Measurements from ENCODE around the gene TP53I13. TPM values are rescaled to one million over a fixed set of nuclear protein-coding genes. Genes with fewer than 3 reads are reported as not detected.
A peak's percentile ranks its signal among the peaks of the same experiment; 100 is the strongest.

Gene TP53I13
- total RNA-seq, 6 experiments from 2014 or later = 31.3 to 36.6 (median 35.3) TPM

GRCh38 chr17:29546085-29546484 lies 22.4 kb upstream of the TP53I13 start:
- Mint-ChIP-seq H3K27me3 (ENCODE audit: insufficient read depth) (no peaks in the 10 kb centered on the region), H3K27ac (peak overlapping the region; percentile 32; the same call in 1 of the 2 replicates), H3K4me3 (no peak overlapping the region), H3K4me1 (ENCODE audit: low read depth) (no peaks in the 10 kb centered on the region; the same call in 1 of the 2 replicates), H3K36me3 (ENCODE audit: low read depth) (peaks cover 29% of the 10 kb centered on the region), H3K9me3 (no peaks in the 10 kb centered on the region)
- TF ChIP-seq CTCF (IDR thresholded peaks at IDR 0.05) = no peak
- DNase-seq = no peak

DNA sequence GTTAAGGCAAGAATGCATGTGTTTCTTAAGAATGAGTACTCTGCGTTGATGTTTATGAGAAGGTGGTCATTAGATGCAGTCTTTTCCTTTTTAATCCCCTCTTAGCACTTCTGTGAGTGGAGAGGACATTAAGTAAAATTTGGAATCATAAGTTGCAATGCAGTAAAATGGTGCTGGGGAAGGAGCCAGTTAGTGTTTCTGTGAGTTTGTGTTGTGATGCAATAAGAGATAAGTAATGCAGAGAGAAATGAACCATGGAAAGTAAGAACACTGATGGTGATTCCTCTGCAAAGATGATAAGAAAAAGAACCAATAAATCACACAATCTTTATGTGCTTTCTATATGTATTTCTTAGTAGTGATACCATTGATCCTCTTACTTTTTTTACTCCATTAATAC lies 21.7 kb upstream of the TP53I13 start:
- H3K4me3 Mint-ChIP-seq = no peak overlapping the region
- TF ChIP-seq CTCF (IDR thresholded peaks at IDR 0.05) = no peak
- peak overlapping the region; percentile 12; the same call in 1 of the 2 replicates for H3K27ac Mint-ChIP-seq
- no peaks in the 10 kb centered on the region for H3K27me3 Mint-ChIP-seq (ENCODE audit: insufficient read depth)
- H3K4me1 Mint-ChIP-seq (ENCODE audit: low read depth) = no peaks in the 10 kb centered on the region; the same call in 1 of the 2 replicates
- peaks cover 29% of the 10 kb centered on the region for H3K36me3 Mint-ChIP-seq (ENCODE audit: low read depth)
- no peak for DNase-seq
- H3K9me3 Mint-ChIP-seq = no peaks in the 10 kb centered on the region

GRCh38 chr17:29549177-29549923 lies 19.2 kb upstream of the TP53I13 start:
- no peaks in the 10 kb centered on the region for H3K9me3 Mint-ChIP-seq
- H3K4me1 Mint-ChIP-seq (ENCODE audit: low read depth) = no peaks in the 10 kb centered on the region; the same call in 1 of the 2 replicates
- no peak for TF ChIP-seq CTCF (IDR thresholded peaks at IDR 0.05)
- H3K36me3 Mint-ChIP-seq (ENCODE audit: low read depth) = peaks cover 9% of the 10 kb centered on the region; the same call in 1 of the 2 replicates
- no peak for DNase-seq
- peak overlapping the region; percentile 45; the same call in 1 of the 2 replicates for H3K27ac Mint-ChIP-seq
- H3K27me3 Mint-ChIP-seq (ENCODE audit: insufficient read depth) = no peaks in the 10 kb centered on the region
- no peak overlapping the region for H3K4me3 Mint-ChIP-seq

GRCh38 chr17:29555840-29556239 lies 12.7 kb upstream of the TP53I13 start:
- no peak overlapping the region for H3K27ac Mint-ChIP-seq
- no peak overlapping the region for H3K4me3 Mint-ChIP-seq
- H3K4me1 Mint-ChIP-seq (ENCODE audit: low read depth) = peaks cover 14% of the 10 kb centered on the region
- H3K36me3 Mint-ChIP-seq (ENCODE audit: low read depth) = no peaks in the 10 kb centered on the region; the same call in 1 of the 2 replicates
- TF ChIP-seq CTCF (IDR thresholded peaks at IDR 0.05) = no peak
- H3K9me3 Mint-ChIP-seq = no peaks in the 10 kb centered on the region
- H3K27me3 Mint-ChIP-seq (ENCODE audit: insufficient read depth) = peaks cover 3% of the 10 kb centered on the region; the same call in 1 of the 2 replicates
- DNase-seq = no peak

GRCh38 chr17:29557085-29557738 lies 11.3 kb upstream of the TP53I13 start:
- peaks cover 14% of the 10 kb centered on the region for H3K4me1 Mint-ChIP-seq (ENCODE audit: low read depth)
- H3K27ac Mint-ChIP-seq = peak overlapping the region; percentile 19; the same call in 1 of the 2 replicates
- no peaks in the 10 kb centered on the region for H3K36me3 Mint-ChIP-seq (ENCODE audit: low read depth)
- no peaks in the 10 kb centered on the region for H3K9me3 Mint-ChIP-seq
- DNase-seq = peak; percentile 65
- peaks cover 3% of the 10 kb centered on the region; the same call in 1 of the 2 replicates for H3K27me3 Mint-ChIP-seq (ENCODE audit: insufficient read depth)
- no peak overlapping the region for H3K4me3 Mint-ChIP-seq
- TF ChIP-seq CTCF (IDR thresholded peaks at IDR 0.05) = no peak
